NCI-H146 treated with DMSO at 0.1 percent for 48 hours (cell line): ENCODE data around the gene PCDHGB1.
"Not testable (repeated sequence)": the region's sequence is repeated elsewhere in the genome, so short reads cannot be mapped to it uniquely, and the experiment has no call there.

Experiments used
- DNase-seq: peaks from one replicate; lab custom pipeline; 2025; ENCODE audit not compliant: unreplicated experiment; lab: John Stamatoyannopoulos, UW

PCDHGB1 gene

GRCh38 chr5:141382469-141383294 lies 32.8 kb downstream of the PCDHGB1 start, which contains the start of gene PCDHGA7:
TSS of gene PCDHGA7 (plus strand) at chr5:141382742. CDS start at chr5:141382900, 158 bp downstream.
- no peak for DNase-seq

- DNase-seq: no peak
Measured at GRCh38 chr5:141383345-141383744, 33.4 kb downstream of the PCDHGB1 start.

- DNase-seq: no peak
Measured at GRCh38 chr5:141384471-141385267, 34.8 kb downstream of the PCDHGB1 start.

- not testable (repeated sequence) for DNase-seq
Measured at GRCh38 chr5:141387557-141388311, 37.8 kb downstream of the PCDHGB1 start, which contains the start of gene PCDHGB4. TSS of gene PCDHGB4 (plus strand) at chr5:141387698. CDS start at chr5:141387885, 187 bp downstream.

- DNase-seq: no peak
Measured at GRCh38 chr5:141388661-141389060, 38.8 kb downstream of the PCDHGB1 start.

- DNase-seq: no peak
Measured at GRCh38 chr5:141389153-141390042, 39.5 kb downstream of the PCDHGB1 start.

- no peak for DNase-seq
Measured at GRCh38 chr5:141392429-141393198, 42.7 kb downstream of the PCDHGB1 start, which contains the start of gene PCDHGA8. TSS of gene PCDHGA8 (plus strand) at chr5:141392633. CDS start at chr5:141392814, 181 bp downstream.

GRCh38 chr5:141393267-141393666 lies 43.4 kb downstream of the PCDHGB1 start:
- no peak for DNase-seq

- not testable (repeated sequence) for DNase-seq
Measured at GRCh38 chr5:141394401-141395187, 44.7 kb downstream of the PCDHGB1 start.

GRCh38 chr5:141397756-141398551 lies 48.1 kb downstream of the PCDHGB1 start, which contains the start of gene PCDHGB5:
TSS of gene PCDHGB5 (plus strand) at chr5:141397947. CDS start at chr5:141398128, 181 bp downstream.
- not testable (repeated sequence) for DNase-seq

- DNase-seq: no peak
Measured at GRCh38 chr5:141398608-141399007, 48.7 kb downstream of the PCDHGB1 start.

- DNase-seq: no peak
Measured at GRCh38 chr5:141399555-141400258, 49.8 kb downstream of the PCDHGB1 start.
